Jurkat, Clone E6-1 (cell line): ENCODE results near the gene SLC37A4.
A peak's percentile ranks its signal among the peaks of the same experiment; 100 is the strongest.
"Not testable (repeated sequence)": the region's sequence is repeated elsewhere in the genome, so short reads cannot be mapped to it uniquely, and the experiment has no call there.

Experiments
- DNase-seq: peaks from one replicate; pipeline ENCODE4 v3.0.0-alpha.2; 2011; ENCODE audit warnings: low read depth, low spot score
- H3K4me3 ChIP-seq: 2 replicates; pipeline ENCODE4 v1.5.1; 2011; ENCODE audit warnings: mild to moderate bottlenecking, low read length, control low read depth, moderate library complexity

The SLC37A4 gene

GRCh38 chr11:119023741-119024140 lies 6.9 kb downstream of the SLC37A4 start:
- H3K4me3 ChIP-seq, result no peak overlapping the region
- DNase-seq, result no peak

GRCh38 chr11:119021631-119022030 lies 9.0 kb downstream of the SLC37A4 start:
- DNase-seq, result no peak
- no peak overlapping the region for H3K4me3 ChIP-seq

GRCh38 chr11:119019996-119020395 lies 10.7 kb downstream of the SLC37A4 start:
- peak overlapping the region; percentile 79; the same call in 1 of the 2 replicates for H3K4me3 ChIP-seq
- no peak for DNase-seq

- H3K4me3 ChIP-seq, result peak within 1 kb of the TSS; percentile 79
- DNase-seq, result peak; percentile 97
Observed at GRCh38 chr11:119018074-119018938, 12.4 kb downstream of the SLC37A4 start, which contains the start of the genes RPS25 and TRAPPC4. RPS25 (minus strand) TSS chr11:119018343; CDS start chr11:119018284, 59 bp downstream. TRAPPC4 (plus strand) TSS chr11:119018766; CDS start chr11:119018796, 30 bp downstream.

GRCh38 chr11:119017377-119017776 lies 13.3 kb downstream of the SLC37A4 start:
- peak overlapping the region; percentile 79 for H3K4me3 ChIP-seq
- not testable (repeated sequence) for DNase-seq

- H3K4me3 ChIP-seq, result peak overlapping the region; percentile 79
- no peak for DNase-seq
Observed at GRCh38 chr11:119016216-119017009, 14.3 kb downstream of the SLC37A4 start.

- no peak for DNase-seq
- no peak overlapping the region for H3K4me3 ChIP-seq
Observed at GRCh38 chr11:119015054-119015611, 15.5 kb downstream of the SLC37A4 start.

GRCh38 chr11:119014209-119014924 lies 16.3 kb downstream of the SLC37A4 start:
- no peak for DNase-seq
- no peak overlapping the region for H3K4me3 ChIP-seq

- DNase-seq, result no peak
- no peak overlapping the region for H3K4me3 ChIP-seq
Observed at GRCh38 chr11:119012629-119013170, 18.0 kb downstream of the SLC37A4 start.

GRCh38 chr11:119011476-119012053 lies 19.1 kb downstream of the SLC37A4 start:
- no peak for DNase-seq
- no peak overlapping the region for H3K4me3 ChIP-seq

- H3K4me3 ChIP-seq, result no peak overlapping the region
- no peak for DNase-seq
Observed at GRCh38 chr11:119006656-119007055, 24.0 kb downstream of the SLC37A4 start.

GRCh38 chr11:119000906-119001305 lies 29.8 kb downstream of the SLC37A4 start:
- H3K4me3 ChIP-seq, result no peak overlapping the region
- DNase-seq, result no peak

- peak overlapping the region; percentile 100 for H3K4me3 ChIP-seq
- DNase-seq, result no peak
Observed at GRCh38 chr11:118998822-118999221, 31.9 kb downstream of the SLC37A4 start.

- peak overlapping the region; percentile 100 for H3K4me3 ChIP-seq
- no peak for DNase-seq
Observed at GRCh38 chr11:118998388-118998717, 32.3 kb downstream of the SLC37A4 start.

- peak within 1 kb of the TSS; percentile 100 for H3K4me3 ChIP-seq
- DNase-seq, result peak; percentile 89
Observed at GRCh38 chr11:118997627-118998387, 32.9 kb downstream of the SLC37A4 start, which contains the start of gene CENATAC. CENATAC (plus strand) TSS chr11:118998138; CDS start chr11:118998198, 60 bp downstream.

- DNase-seq, result peak; percentile 67
- peak overlapping the region; percentile 100 for H3K4me3 ChIP-seq
Observed at GRCh38 chr11:118996926-118997626, 33.6 kb downstream of the SLC37A4 start.

- H3K4me3 ChIP-seq, DNase-seq: not testable (repeated sequence)
Observed at GRCh38 chr11:118991486-118992038, 39.1 kb downstream of the SLC37A4 start.
